ENCODE measurements around the gene ANKRD28.
A peak's percentile ranks its signal among the peaks of the same experiment; 100 is the strongest.

Gene ANKRD28

DNA sequence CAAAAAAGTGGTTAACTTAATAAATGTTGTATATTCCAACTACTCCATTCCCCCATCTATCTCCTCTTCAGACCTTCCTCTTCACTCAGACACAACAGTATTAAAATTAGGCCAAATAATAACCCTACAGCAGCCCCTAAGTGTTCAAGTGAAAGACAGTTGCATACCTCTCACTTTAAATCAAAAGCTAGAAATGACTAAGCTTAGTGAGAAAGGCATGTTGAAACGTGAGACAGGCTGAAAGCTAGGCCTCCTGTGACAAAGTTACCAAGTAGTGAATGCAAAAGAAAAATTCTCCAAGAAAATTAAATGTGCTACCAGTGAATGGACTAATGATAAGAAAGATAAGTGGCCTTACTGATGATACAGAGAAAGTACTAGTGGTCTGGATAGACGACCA is 71.7 kb downstream of the ANKRD28 start:
- DNase-seq (ENCODE audit: low read depth, low spot score): peak; percentile 31

DNA sequence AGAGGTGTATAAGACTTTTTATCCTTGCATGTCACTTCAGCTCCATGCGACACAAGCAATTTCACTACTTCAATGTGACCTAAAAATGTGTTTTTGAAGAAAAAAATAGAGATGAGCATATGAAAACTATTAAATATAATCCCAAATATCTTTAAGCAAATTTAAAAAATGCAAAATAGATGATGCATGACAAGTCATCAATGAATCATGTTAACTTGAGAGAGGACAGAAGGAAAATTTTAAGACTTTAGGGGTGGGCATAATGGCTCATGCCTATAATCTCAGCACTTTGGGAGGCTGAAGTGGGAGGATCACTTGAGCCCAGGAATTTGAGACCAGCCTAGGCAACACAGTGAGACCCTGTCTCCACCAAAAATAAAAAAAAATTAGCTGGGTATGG is 73.3 kb downstream of the ANKRD28 start:
- DNase-seq (ENCODE audit: low read depth, low spot score): no peak

DNA sequence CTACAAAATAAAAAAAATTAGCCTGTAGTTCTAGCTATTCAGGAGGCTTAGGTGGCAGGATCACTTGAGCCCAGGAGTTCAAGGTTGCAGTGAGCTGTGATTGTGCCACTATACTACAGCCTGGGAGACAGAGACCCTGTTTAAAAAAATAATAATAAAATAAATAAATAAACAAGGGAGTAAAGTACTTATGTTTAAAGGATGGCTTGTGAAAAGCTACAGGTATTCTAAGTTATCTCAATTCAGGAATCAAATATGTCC is 74.2 kb downstream of the ANKRD28 start:
- DNase-seq (ENCODE audit: low read depth, low spot score): no peak

DNA sequence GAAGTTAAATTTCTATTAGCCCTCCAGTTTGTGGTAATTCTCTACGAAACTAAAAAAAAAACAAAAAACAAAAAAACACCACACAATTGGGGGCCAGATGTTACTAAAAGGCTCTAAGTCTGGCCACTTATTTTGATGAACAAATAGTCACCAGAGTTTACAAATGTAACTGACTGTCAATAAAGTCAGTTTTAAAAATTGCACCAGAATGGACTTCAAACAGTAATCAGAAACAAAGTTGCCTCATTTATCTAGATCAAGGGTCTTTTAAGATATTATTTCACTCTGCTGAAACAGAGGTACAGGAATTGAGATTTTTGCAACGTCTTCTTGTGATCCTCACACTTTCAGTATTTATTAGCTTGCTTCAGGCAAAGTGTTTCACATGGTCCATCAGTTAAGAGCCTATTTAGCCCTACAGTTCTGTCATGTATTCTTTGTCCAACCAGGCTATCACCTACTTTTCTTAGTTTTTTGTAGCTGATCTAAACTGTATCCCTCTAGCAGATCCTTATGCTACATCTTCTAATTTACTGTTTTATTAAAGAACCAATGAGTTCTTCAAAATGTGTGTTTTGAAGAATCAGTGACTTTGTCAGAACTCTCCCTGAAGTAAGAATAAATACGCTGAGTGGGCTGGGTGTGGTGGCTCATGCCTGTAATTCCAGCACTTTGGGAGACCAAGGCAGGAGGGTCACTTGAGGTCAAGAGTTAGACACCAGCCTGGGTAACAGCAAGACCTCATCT is 74.7 kb downstream of the ANKRD28 start:
- no peak for DNase-seq (ENCODE audit: low read depth, low spot score)

DNA sequence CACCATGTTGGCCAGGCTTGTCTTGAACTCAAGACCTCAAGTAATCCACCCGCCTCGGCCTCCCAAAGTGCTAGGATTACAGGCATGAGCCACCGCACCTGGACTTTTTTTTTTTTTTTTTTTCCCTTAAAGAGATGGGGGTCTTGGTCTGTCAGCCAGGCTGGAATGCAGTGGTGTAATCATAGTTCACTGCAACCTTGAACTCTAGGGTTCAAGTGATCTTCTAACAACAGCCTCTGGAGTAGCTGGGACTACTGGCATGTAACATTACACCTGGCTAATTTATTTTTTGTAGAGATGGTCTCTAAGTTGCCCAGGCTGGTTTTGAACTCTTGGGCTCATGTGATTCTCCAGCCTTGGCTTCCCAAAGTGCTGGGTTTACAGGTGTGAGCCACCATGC is 81.6 kb downstream of the ANKRD28 start:
- DNase-seq (ENCODE audit: low read depth, low spot score): no peak

DNA sequence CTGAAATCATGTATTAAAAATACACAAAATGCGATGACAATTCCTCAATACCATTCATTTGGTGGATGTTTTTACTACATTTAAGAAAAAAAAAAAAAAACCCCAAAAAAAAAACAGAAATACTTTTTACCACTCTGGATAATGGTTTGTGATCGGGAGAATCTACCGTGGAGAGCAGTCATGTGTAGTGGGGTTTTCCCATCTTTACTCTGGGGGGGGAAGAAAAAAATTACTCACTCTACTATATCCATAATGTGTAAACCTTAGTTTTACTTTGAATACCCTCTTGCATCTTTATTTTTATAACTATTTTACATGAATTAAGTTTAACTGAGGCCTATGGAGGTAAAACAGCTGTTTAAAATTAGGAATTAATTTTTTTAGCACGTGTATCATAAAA is 83.3 kb downstream of the ANKRD28 start:
- no peak for DNase-seq (ENCODE audit: low read depth, low spot score)

DNA sequence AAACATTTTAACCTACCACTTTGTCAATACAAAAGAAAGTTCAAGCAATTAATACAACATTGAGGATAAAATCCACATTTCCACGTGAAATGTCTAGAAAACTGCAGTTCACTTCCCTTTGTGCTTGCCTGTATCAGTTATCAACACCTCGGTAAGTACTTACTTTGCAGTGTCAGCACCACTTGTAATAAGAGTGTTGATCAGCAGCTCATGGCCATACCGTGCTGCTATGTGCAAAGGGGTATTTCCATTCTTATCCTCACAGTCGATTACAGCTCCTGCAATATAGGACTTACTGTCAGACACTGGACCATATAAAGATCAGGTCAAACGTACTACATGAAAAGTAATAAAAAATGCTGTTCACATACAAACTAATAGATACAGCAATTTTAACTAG is 84.4 kb downstream of the ANKRD28 start:
- DNase-seq (ENCODE audit: low read depth, low spot score): no peak

DNA sequence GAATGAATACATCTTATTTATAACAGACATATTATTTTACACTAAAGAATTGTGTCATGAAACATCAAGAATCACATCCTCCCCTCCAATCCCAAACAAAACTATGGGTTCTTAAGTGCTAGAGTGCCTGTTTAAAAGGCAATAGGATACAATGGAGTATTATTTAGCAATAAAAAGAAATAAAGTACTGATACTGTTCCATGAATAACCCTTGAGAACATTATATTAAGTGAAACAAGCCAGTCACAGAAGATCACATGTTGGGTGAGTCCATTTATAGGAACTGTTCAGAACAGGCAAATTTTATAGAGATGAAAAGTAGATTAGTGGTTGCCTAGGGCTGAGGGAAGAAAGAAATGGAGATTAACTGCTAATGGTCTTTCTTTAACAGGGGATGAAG is 86.5 kb downstream of the ANKRD28 start:
- no peak for DNase-seq (ENCODE audit: low read depth, low spot score)

DNA sequence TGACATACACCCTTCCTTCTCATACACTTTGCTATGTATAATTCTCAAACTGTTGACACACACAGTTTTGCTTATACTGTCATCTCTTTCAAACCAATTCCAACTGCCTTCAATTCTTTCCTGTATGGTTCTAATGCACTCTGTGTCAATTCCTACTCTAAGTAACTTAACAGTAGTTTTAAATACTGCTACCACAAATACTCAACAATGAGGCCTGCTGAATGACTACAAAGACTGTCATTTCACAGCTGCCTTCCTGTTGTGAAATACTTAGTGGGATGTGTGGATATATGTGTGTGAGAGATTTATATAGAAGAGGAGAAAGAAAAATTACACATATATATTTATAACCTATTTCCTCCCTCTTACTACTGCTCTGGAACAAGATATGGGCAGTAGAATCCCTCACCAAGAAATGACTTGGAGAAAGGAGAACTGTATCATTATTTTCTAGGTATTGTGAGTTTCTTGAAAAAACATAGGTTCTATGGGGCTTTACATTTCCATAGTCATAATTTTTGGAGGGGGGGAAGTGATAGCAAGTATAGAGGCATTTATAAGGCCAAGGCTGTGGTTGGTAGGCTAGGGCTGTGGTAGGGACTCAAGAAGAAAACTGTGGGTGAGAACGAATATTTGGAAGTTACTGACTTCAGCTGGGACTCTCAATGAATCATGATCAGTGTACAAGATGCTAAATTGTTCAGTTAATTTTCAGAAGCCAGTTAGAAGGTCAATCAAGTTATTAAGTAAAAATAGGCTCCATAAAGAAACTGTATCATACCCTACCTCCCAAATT is 88.7 kb downstream of the ANKRD28 start:
- DNase-seq (ENCODE audit: low read depth, low spot score): no peak

DNA sequence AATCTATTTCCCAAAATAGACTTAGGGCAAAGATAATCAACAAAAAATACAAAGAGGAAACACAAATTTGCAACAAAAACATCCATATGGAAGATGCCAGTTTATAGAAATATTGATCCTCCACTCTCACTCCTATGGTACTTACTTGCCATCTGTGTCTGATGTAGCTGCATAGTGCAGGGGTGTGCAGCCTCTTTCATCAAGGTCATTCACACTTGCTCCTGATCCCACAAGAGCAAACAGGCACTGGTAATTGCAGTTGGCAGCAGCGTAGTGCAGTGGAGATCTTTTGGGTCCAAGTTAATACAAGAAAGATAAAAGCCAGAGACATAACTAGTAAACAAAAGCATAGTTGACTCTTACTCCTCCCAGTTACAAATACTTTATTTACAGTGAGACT is 90.0 kb downstream of the ANKRD28 start:
- DNase-seq (ENCODE audit: low read depth, low spot score): no peak

DNA sequence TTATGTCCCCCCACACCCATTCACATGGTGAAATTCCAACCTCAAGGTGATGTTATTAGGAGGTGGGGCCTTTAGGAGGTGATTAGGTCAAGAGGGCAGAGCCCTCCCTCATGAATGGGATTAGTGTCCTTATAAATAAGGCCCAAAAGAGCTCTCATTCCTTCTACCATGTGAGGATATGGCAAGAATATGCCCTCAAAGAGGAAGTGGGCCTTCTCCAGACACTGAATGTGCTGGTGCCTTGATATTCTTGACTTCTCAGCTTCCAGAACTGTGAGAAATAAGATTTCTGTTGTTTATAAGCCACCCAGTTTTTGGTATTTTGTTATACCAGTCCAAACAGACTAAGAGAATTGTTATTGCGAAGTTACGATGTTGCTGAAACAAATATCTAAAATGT is 94.4 kb downstream of the ANKRD28 start:
- DNase-seq (ENCODE audit: low read depth, low spot score): no peak

DNA sequence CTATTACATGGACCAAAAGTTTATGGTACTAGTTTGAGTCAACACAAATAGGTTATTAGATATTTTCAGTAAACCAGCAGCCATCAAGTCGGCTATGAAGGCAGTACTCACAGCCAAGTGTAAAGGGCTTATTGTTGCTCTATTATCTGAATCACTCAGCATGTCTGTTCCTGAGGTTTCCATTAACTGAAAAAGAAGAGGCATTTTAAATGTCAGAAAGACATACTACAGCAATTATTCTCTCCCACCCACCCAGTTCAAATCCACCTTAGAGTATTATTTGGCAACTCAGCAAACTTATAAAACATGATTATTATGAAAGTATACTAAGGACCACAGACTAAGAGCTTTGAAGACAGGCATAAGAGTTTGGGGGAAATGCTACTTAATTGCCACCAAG is 103.2 kb downstream of the ANKRD28 start:
- DNase-seq (ENCODE audit: low read depth, low spot score): no peak

DNA sequence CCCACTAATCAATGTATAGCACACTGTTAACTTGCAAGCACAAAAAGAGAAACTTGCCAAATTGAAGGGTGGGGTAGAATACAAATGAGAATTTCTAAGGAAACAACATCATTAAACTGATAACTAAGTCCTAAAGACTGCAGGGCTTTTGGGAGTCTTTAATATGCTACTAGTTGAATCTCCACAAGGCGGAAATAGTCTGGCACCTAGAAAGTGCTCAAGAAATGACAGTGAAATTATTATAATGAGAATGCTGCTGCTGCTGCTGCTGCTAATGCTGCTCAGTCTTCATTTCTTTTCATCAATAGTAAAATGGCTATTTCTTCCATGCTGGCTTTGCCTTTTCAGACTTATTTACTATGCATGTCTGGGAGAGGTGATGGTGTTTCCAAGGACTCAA is 104.4 kb downstream of the ANKRD28 start:
- no peak for DNase-seq (ENCODE audit: low read depth, low spot score)

DNA sequence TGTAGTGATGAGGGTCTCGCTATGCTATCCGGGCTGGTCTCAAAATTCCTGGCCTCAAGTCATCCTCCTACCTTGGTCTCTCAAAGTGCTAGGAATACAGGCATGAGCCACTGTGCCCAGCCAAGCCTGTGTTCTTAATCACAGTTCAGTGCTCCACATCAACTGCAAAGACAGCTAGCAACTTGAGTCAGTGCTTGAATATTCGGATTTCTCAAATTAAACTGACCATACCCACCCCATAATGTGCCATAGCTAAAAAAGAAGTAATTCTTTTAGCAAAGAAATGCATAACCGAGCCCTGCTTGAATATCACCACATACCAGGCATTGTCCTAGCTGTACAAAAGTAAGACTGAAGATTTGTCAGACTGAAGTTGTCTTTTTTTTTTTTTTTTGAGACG is 107.0 kb downstream of the ANKRD28 start:
- no peak for DNase-seq (ENCODE audit: low read depth, low spot score)

DNA sequence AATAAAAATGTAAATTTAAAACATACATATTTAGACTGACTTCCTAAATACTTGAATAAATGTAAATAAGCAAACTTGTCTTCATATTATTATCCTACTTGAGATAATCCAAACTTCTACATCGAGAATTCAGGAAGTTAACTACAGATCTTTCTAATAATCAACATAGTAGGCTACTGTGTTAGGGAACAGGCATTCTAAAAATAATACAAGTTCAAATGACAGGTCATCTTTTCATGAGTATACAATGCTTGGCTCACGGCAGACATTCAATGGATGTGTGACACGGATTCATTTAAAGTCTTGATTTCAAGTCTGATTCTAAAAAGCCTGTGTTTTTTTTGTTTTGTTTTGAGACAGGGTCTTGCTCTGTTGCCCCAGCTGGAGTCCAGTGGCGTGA is 107.5 kb downstream of the ANKRD28 start:
- no peak for DNase-seq (ENCODE audit: low read depth, low spot score)

DNA sequence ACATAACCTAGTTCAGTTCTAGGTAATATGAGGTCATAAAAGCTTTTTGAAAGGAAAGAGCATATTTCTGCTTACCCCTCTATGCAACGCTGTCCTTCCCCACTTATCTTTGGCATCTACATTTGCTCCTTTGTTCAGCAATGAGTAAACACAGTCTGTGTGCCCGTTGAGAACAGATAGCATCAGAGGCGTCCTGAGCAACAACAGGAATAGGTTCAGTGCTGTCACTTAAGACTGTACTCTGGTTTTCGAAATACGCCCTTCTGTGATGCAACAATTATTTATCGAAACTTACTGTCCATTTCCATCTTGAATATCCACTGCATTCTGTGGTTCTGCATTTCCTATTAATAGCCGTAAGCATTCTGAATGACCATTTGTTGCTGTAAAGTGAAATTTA is 111.9 kb downstream of the ANKRD28 start:
- no peak for DNase-seq (ENCODE audit: low read depth, low spot score)

DNA sequence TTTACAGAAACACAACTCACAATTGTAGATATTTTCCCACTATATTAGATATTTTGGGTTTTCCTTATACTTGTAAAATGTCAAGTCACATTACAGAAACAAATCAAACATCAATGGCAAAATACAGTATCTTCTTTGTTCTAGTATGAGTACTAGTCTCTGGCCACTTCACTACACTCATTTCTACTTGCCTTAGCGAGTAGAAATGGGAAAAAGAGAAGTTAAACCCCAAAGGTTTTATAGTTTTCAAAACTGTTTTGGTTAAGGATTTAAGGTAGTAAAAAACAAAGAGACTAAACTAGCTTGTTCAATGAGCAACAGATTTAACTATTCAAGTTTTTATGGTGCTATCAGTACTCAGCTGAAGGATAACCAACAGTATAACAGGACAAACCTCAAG is 114.5 kb downstream of the ANKRD28 start:
- DNase-seq (ENCODE audit: low read depth, low spot score): no peak

DNA sequence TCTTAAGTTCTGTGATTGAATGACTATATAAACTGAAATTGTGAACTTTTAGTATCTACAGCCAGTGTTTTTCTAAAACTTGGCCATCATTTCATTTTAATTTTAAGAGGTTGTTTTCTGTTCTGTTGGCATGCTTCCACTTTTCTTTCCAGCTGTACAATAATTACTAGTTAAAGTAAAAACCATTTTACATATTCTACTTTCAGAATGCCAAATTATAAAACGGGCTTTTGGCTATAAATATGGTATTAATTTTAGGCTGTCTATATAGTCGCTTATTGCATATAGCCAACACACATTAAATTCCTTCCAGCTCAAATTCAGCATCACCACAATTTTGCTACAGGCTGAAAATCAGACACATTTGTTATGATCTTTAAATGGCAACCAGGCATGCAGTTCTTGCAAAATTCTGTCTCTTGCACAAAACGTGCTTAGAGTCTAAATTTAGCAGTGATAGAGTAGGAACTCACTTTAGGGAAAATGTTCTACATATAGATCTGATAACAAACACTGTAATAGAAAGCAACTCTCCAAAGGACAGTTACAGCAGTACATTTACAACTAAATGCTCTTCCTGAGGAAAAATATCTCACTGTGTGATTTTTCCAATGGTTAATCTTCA is 115.1 kb downstream of the ANKRD28 start:
- no peak for DNase-seq (ENCODE audit: low read depth, low spot score)

DNA sequence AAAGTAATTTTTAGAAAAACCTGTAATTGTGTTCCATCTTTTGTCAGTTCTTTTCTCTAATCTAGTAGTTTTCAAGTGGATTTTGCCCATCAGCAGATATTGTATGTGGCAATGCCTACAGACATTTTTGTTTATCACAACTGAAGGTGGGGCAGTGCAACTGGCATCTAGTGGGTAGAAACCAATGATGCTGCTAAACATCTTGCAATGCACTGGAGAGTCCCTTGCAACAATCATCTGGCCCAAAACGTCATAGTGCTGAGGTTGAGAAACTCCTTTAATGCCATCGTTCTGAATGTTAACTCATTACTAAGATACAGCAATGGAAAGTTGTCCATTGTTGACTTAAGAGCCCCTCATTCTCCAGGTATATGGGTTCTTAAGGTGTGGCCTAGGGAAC is 116.1 kb downstream of the ANKRD28 start:
- no peak for DNase-seq (ENCODE audit: low read depth, low spot score)

DNA sequence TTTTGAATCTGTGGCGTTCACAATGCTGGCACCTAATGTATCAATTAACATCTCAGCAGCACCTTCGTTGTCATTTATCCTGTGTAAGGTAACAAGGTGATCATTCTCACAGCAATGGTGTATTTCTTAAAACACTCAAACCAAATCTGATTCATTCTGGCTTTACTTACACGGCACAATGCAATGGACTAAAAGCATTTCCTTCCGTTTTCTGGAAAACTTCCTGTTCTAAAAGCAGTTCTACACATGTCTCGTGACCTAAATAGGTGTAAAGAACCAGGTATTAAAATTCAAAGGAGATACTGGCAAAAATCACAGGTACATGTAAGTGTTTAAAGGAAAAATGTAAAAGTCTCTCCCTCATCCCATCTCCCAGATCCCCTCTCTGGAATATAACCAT is 118.5 kb downstream of the ANKRD28 start:
- no peak for DNase-seq (ENCODE audit: low read depth, low spot score)

DNA sequence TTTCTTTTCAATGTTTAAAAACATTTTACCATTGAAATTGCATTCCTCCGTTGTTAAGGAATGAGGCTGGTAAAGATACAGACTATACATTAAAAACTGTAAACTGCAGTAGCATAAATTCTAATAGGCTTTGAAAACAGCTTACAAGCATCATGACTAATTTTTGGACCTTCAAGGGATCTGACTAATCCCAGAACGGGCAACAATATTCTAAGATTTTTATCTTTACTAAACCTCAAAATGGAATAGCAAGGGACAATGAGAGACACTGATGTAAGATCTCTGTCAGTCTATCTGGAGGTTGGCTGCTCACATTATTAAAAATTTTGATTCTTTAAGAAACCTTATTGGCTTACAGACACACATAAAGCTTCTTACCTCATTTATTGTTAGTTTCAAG is 121.5 kb downstream of the ANKRD28 start:
- DNase-seq (ENCODE audit: low read depth, low spot score): no peak

DNA sequence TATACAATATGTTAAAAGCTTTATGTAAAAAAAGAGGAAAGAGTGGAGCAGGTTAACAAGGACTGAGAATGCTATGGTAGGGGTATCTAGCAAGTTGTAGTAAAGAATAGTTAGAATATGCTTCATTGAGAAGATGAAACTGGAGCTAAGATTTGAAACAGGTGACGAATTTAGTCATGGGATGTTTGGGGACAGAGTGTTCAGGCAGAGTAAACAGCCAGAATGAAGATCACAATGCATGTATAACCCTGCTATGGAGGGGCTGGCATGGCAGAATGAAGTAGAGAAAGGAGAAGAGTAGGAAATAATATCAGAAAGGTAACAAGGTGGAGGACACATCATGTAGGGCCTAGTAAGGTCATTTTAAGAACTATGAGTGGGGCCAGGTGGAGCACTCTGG is 124.2 kb downstream of the ANKRD28 start:
- DNase-seq (ENCODE audit: low read depth, low spot score): no peak

DNA sequence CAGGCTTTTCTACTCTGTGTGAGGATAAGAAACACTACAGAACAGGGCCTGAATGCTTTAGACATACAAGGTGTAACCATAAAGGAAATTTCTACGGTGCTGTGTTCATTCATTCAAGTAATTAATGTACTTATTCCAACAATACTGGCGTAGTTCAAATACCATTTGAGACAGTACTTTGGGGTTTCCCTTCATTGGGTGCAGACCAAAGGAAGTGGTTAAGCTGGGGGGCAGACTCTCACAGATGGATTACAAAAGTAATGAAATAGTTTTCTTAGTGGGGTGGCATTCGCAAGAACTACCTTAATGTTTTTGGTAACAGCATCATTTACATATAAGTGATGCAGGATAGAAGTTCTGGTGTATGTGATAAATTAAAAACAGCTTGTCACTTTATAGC is 130.3 kb downstream of the ANKRD28 start:
- DNase-seq (ENCODE audit: low read depth, low spot score): no peak

All from astrocyte of the hippocampus (primary cell).